DOHH2 (cell line): Measurements from ENCODE around the gene OR8H2.
"Not testable (repeated sequence)": the region's sequence is repeated elsewhere in the genome, so short reads cannot be mapped to it uniquely, and the experiment has no call there.

Experiments used
- H3F3A ChIP-seq: fragments of 200-600 bp; sonication (generic), shearing (Covaris generic); 2 replicates; pipeline ENCODE4 v1.6.0; 2016; ENCODE audit warnings: antibody characterized with exemption, mild to moderate bottlenecking; ENCODE audit not compliant: control insufficient read depth, insufficient read depth
- H3K27ac ChIP-seq: fragments of 200-600 bp; sonication (generic); 2 replicates; pipeline ENCODE4 v1.5.1; 2014; ENCODE audit warnings: low read depth, mild to moderate bottlenecking, low read length, moderate library complexity
- H3K27me3 ChIP-seq: fragments of 200-600 bp; sonication (generic); 2 replicates; pipeline ENCODE4 v1.6.1; 2014; ENCODE audit warnings: mild to moderate bottlenecking, low read length, mixed read lengths; ENCODE audit not compliant: control insufficient read depth
- H3K36me3 ChIP-seq: fragments of 200-600 bp; sonication (generic); 2 replicates; pipeline ENCODE4 v1.6.1; 2014; ENCODE audit warnings: mild to moderate bottlenecking, low read length, moderate library complexity, mixed read lengths; ENCODE audit not compliant: control insufficient read depth
- H3K4me1 ChIP-seq: fragments of 200-600 bp; sonication (generic); 2 replicates; pipeline ENCODE4 v1.6.1; 2014; ENCODE audit warnings: mild to moderate bottlenecking, low read length, mixed read lengths; ENCODE audit not compliant: control insufficient read depth
- H3K4me2 ChIP-seq: fragments of 200-600 bp; sonication (generic); 2 replicates; pipeline ENCODE4 v1.6.0; 2014; ENCODE audit warnings: mild to moderate bottlenecking, low read length, moderate library complexity
- H3K4me3 ChIP-seq: fragments of 200-600 bp; sonication (generic); 2 replicates; pipeline ENCODE4 v1.5.1; 2014; ENCODE audit warnings: mild to moderate bottlenecking, low read length, mixed read lengths
- H3K79me2 ChIP-seq: fragments of 200-600 bp; sonication (generic); 2 replicates; pipeline ENCODE4 v1.6.1; 2014; ENCODE audit warnings: mild to moderate bottlenecking, low read length, mixed read lengths; ENCODE audit not compliant: control insufficient read depth
- H3K9me2 ChIP-seq: fragments of 200-600 bp; sonication (generic); replicated peaks from 2 replicates; pipeline ENCODE4 v1.6.1; 2014; ENCODE audit warnings: mild to moderate bottlenecking, low read length, mixed read lengths; ENCODE audit not compliant: control insufficient read depth
- H3K9me3 ChIP-seq: fragments of 200-600 bp; sonication (generic); 2 replicates; pipeline ENCODE4 v1.6.1; 2014; ENCODE audit warnings: antibody characterized with exemption, low read length, mixed read lengths; ENCODE audit not compliant: control insufficient read depth, insufficient read depth
- H4K20me1 ChIP-seq: fragments of 200-600 bp; sonication (generic); 2 replicates; pipeline ENCODE4 v1.6.0; 2014; ENCODE audit warnings: low read depth, mild to moderate bottlenecking, antibody characterized with exemption, low read length, moderate library complexity; ENCODE audit not compliant: control insufficient read depth, insufficient read depth
- EZH2phosphoT487 ChIP-seq: fragments of 200-600 bp; sonication (generic); IDR thresholded peaks from 2 replicates; pipeline ENCODE4 v1.6.1; 2017; ENCODE audit warnings: borderline replicate concordance, mild to moderate bottlenecking, antibody characterized with exemption, low read length, moderate library complexity, mixed read lengths
- TF ChIP-seq, protein P1 (sequence below): fragments of 200-600 bp; sonication (generic); IDR thresholded peaks from one replicate; pipeline ENCODE4 v1.5.1; 2014; ENCODE audit warnings: antibody characterized with exemption, mild to moderate bottlenecking, low read depth, low read length; ENCODE audit not compliant: poor library complexity, severe bottlenecking

The OR8H2 gene

DNA sequence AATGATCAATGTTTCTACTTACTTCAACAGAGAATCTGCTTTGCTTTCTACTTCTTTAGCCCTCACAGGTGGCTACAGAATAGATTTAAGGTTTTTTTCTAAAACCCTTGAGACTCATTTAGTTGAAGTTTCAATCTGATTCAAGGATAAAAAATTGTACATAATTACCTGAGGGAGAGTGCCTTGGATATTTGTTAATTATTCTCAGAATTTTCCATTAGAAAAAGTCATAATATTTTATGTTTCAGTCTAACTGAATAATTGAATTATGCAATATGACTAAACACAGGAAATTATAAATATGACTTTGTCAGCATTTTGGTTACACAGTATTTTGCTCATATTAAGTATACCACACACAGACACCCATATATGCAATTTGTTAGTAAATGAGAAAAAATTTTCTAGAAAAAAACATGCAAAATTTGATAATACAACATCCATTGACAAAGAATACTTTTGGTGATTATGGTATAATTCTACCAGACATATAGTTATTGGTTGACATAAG, 36.7 kb downstream of the OR8H2 start, which contains the start of gene OR8J3:
TSS of gene OR8J3 (minus strand) at position 51 of the 511 bp plus-strand sequence. CDS start 2,483 bp downstream, outside the sequence.
- no peaks in the 10 kb centered on the region for H3K9me3 ChIP-seq
- no peaks in the 10 kb centered on the region for H3K27me3 ChIP-seq
- H3K4me2 ChIP-seq: no peak within 1 kb of the TSS
- no peaks in the 10 kb centered on the region for H4K20me1 ChIP-seq
- H3K79me2 ChIP-seq: no peaks in the 10 kb centered on the region
- no peaks in the 10 kb centered on the region for H3F3A ChIP-seq
- H3K9me2 ChIP-seq: no peaks in the 10 kb centered on the region
- no peaks in the 10 kb centered on the region for H3K4me1 ChIP-seq
- H3K36me3 ChIP-seq: no peaks in the 10 kb centered on the region
- H3K4me3 ChIP-seq: no peak within 1 kb of the TSS
- TF ChIP-seq EZH2phosphoT487: no peak
- TF ChIP-seq, protein P1, sequence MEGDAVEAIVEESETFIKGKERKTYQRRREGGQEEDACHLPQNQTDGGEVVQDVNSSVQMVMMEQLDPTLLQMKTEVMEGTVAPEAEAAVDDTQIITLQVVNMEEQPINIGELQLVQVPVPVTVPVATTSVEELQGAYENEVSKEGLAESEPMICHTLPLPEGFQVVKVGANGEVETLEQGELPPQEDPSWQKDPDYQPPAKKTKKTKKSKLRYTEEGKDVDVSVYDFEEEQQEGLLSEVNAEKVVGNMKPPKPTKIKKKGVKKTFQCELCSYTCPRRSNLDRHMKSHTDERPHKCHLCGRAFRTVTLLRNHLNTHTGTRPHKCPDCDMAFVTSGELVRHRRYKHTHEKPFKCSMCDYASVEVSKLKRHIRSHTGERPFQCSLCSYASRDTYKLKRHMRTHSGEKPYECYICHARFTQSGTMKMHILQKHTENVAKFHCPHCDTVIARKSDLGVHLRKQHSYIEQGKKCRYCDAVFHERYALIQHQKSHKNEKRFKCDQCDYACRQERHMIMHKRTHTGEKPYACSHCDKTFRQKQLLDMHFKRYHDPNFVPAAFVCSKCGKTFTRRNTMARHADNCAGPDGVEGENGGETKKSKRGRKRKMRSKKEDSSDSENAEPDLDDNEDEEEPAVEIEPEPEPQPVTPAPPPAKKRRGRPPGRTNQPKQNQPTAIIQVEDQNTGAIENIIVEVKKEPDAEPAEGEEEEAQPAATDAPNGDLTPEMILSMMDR: no peak
- no peak within 1 kb of the TSS for H3K27ac ChIP-seq

DNA sequence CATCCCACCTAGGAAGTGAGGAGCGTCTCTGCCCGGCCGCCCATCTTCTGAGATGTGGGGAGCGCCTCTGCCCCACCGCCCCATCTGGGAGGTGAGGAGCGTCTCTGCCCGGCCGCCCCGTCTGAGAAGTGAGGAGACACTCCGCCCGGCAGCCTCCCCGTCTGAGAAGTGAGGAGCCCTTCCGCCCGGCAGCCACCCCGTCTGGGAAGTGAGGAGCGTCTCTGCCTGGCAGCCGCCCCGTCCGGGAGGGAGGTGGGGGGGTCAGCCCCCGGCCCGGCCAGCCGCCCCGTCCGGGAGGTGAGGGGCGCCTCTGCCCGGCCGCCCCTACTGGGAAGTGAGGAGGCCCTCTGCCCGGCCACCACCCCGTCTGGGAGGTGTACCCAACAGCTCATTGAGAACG, 40.2 kb downstream of the OR8H2 start:
- H3F3A ChIP-seq: not testable (repeated sequence)

DNA sequence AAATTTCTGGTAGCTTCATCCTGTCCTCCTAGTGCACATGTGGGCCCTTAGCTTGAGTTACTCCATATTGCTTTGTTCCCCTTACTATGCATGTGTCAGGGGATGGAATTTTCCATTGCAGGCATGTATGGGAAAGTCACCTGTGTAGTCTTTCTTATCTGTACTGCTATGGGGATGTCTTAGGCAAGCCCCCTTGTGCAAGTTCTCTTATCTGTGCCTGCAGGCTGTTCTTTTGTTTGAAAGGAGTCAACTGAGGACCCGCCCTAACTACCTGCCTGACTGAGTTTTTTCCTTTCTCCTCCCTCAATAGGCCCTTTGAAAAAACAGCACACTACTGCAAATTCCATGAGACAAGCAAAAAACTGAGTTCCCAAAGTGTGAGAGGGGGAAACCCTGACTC, 47.9 kb downstream of the OR8H2 start:
- Histone ChIP-seq H3K36me3 (no peaks in the 10 kb centered on the region), H3K9me2 (no peaks in the 10 kb centered on the region), H4K20me1 (no peaks in the 10 kb centered on the region)

More for the DNA sequence above, 40.2 kb downstream of the OR8H2 start:
- not testable (repeated sequence) for H3K27ac ChIP-seq, H3K4me1 ChIP-seq, H3K27me3 ChIP-seq, H3K36me3 ChIP-seq, H4K20me1 ChIP-seq, H3K4me2 ChIP-seq, H3K9me3 ChIP-seq, H3K79me2 ChIP-seq, H3K9me2 ChIP-seq, H3K4me3 ChIP-seq

DNA sequence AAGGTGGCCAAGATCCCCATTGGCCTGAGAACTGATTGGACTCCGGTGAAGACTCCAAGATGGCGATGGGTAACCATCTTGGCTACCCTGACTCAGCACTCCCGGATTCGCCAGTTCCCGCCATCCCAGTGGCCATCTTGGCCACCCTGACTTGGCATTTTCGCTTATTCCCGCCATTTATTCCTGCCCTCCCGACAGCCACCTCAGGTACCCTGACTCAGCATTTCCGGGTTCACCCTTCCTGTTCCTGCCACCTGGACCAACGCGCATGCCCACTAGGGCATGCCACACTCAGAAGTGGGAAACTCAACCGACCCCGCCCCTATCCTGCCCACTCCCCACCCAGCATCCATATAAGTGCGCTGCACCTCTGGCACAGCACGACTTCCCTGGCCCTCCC, 48.8 kb downstream of the OR8H2 start:
- H3K4me1 ChIP-seq: no peaks in the 10 kb centered on the region
- no peaks in the 10 kb centered on the region for H3K27me3 ChIP-seq
- no peak overlapping the region for H3K4me2 ChIP-seq
- H3K9me3 ChIP-seq: peaks cover 10% of the 10 kb centered on the region; the same call in 1 of the 2 replicates
- H3K36me3 ChIP-seq: no peaks in the 10 kb centered on the region
- H4K20me1 ChIP-seq: no peaks in the 10 kb centered on the region
- no peaks in the 10 kb centered on the region for H3K79me2 ChIP-seq
- no peaks in the 10 kb centered on the region for H3F3A ChIP-seq
- no peak for TF ChIP-seq EZH2phosphoT487
- TF ChIP-seq, protein P1: no peak
- H3K9me2 ChIP-seq: no peaks in the 10 kb centered on the region
- H3K4me3 ChIP-seq: no peak overlapping the region
- H3K27ac ChIP-seq: no peak overlapping the region

More for the DNA sequence above, 47.9 kb downstream of the OR8H2 start:
- Histone ChIP-seq H3K27me3 (no peaks in the 10 kb centered on the region), H3K79me2 (no peaks in the 10 kb centered on the region), H3K9me3 (peaks cover 10% of the 10 kb centered on the region; the same call in 1 of the 2 replicates), H3K27ac (no peak overlapping the region), H3K4me3 (no peak overlapping the region), H3K4me2 (no peak overlapping the region), H3F3A (no peaks in the 10 kb centered on the region), H3K4me1 (no peaks in the 10 kb centered on the region)
- no peak for TF ChIP-seq EZH2phosphoT487
- TF ChIP-seq, protein P1: no peak
